ENCODE measurements around the gene NLRP3.
"Not testable (repeated sequence)": the region's sequence is repeated elsewhere in the genome, so short reads cannot be mapped to it uniquely, and the experiment has no call there.

NLRP3 gene

GRCh38 chr1:247390996-247391395 is 25.0 kb upstream of the NLRP3 start:
- no peak for DNase-seq

- DNase-seq, result no peak
Observed at GRCh38 chr1:247392088-247392487, 23.9 kb upstream of the NLRP3 start.

- not testable (repeated sequence) for DNase-seq
Observed at GRCh38 chr1:247395075-247395474, 20.9 kb upstream of the NLRP3 start.

- DNase-seq, result no peak
Observed at GRCh38 chr1:247400685-247401084, 15.3 kb upstream of the NLRP3 start.

- DNase-seq, result peak in 2 of 3 experiments; percentile 15 to 46
Observed at GRCh38 chr1:247401310-247402119, 14.5 kb upstream of the NLRP3 start.

- DNase-seq, result no peak
Observed at GRCh38 chr1:247402120-247402675, 13.8 kb upstream of the NLRP3 start.

GRCh38 chr1:247406014-247406656 is 9.8 kb upstream of the NLRP3 start:
- DNase-seq, result no peak

GRCh38 chr1:247407180-247407616 is 8.8 kb upstream of the NLRP3 start:
- DNase-seq, result no peak

GRCh38 chr1:247408100-247408499 is 7.9 kb upstream of the NLRP3 start:
- no peak for DNase-seq

- DNase-seq, result no peak
Observed at GRCh38 chr1:247409869-247410544, 6.0 kb upstream of the NLRP3 start.

- no peak for DNase-seq
Observed at GRCh38 chr1:247411621-247412327, 4.2 kb upstream of the NLRP3 start.

GRCh38 chr1:247417831-247418230 is 1.9 kb downstream of the NLRP3 start:
- no peak for DNase-seq

GRCh38 chr1:247419336-247419735 is 3.4 kb downstream of the NLRP3 start:
- DNase-seq, result no peak

GRCh38 chr1:247421074-247421473 is 5.1 kb downstream of the NLRP3 start:
- DNase-seq, result no peak

- no peak for DNase-seq
Observed at GRCh38 chr1:247429496-247429895, 13.5 kb downstream of the NLRP3 start.

GRCh38 chr1:247430434-247430833 is 14.5 kb downstream of the NLRP3 start:
- no peak for DNase-seq

- DNase-seq, result no peak
Observed at GRCh38 chr1:247431643-247432042, 15.7 kb downstream of the NLRP3 start.

GRCh38 chr1:247434005-247434404 is 18.0 kb downstream of the NLRP3 start:
- DNase-seq, result no peak

GRCh38 chr1:247435030-247435758 is 19.2 kb downstream of the NLRP3 start:
- no peak for DNase-seq

GRCh38 chr1:247435759-247436147 is 19.8 kb downstream of the NLRP3 start:
- no peak for DNase-seq

- no peak for DNase-seq
Observed at GRCh38 chr1:247437551-247438505, 21.9 kb downstream of the NLRP3 start.

Data from NCI-H1417 (cell line).